GM12864 (cell line): ENCODE measurements around the gene NRROS.

ENCODE experiments used
- DNase-seq: peaks from one replicate; pipeline ENCODE4 v3.0.0-alpha.2; 2011; ENCODE audit warnings: low read depth
- H3K4me3 ChIP-seq: 2 replicates; pipeline ENCODE4 v1.5.1; 2011; ENCODE audit warnings: mild to moderate bottlenecking, low read depth, low read length, control low read depth
- TF ChIP-seq, protein P1 (sequence below): IDR thresholded peaks from 2 replicates; pipeline ENCODE4 v1.5.1; 2011; ENCODE audit warnings: low read depth, mild to moderate bottlenecking, moderate library complexity, low read length, control low read depth, inconsistent platforms; ENCODE audit errors: missing control alignments

Gene NRROS

GRCh38 chr3:196624907-196625306, 14.6 kb upstream of the NRROS start:
- no peak overlapping the region for H3K4me3 ChIP-seq
- TF ChIP-seq, protein P1, sequence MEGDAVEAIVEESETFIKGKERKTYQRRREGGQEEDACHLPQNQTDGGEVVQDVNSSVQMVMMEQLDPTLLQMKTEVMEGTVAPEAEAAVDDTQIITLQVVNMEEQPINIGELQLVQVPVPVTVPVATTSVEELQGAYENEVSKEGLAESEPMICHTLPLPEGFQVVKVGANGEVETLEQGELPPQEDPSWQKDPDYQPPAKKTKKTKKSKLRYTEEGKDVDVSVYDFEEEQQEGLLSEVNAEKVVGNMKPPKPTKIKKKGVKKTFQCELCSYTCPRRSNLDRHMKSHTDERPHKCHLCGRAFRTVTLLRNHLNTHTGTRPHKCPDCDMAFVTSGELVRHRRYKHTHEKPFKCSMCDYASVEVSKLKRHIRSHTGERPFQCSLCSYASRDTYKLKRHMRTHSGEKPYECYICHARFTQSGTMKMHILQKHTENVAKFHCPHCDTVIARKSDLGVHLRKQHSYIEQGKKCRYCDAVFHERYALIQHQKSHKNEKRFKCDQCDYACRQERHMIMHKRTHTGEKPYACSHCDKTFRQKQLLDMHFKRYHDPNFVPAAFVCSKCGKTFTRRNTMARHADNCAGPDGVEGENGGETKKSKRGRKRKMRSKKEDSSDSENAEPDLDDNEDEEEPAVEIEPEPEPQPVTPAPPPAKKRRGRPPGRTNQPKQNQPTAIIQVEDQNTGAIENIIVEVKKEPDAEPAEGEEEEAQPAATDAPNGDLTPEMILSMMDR, result no peak
- no peak for DNase-seq

DNA sequence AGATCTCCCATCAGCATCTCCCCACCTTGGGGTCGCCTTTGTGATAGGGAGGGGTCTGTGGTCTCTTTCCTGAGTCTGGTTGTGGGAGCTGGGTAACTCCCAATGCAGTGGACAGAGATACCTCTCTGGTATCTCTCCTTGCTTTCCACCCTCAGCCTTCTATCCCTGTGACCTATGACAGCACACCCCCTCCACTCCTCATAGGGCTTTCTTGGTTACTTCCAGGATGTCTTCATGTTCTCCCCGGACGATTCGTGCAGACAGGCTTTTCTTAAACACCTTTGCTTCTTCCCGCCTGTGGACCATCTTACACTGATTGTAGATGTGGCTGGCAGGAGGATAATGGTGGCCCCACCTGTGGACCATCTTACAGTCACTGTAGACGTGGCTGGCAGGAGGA, 14.2 kb upstream of the NRROS start:
- no peak overlapping the region for H3K4me3 ChIP-seq
- DNase-seq, result no peak
- TF ChIP-seq, protein P1, result no peak

DNA sequence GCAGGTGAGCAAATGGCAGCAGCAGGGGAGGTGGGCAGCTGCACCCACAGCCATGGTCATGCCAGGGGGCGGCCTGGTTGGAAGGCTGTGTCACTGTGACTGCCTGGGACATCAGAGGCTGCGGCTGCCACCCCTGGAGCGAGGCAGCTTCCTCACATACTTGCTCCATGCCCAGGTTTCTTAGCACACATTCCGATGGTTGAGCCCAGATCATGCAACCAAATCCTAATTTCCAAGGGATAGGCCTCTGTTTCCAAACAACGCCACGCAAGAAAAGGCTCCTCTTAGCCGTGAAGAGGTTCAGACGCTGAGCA, 11.6 kb upstream of the NRROS start:
- no peak for DNase-seq
- H3K4me3 ChIP-seq, result no peak overlapping the region
- TF ChIP-seq, protein P1, result no peak

DNA sequence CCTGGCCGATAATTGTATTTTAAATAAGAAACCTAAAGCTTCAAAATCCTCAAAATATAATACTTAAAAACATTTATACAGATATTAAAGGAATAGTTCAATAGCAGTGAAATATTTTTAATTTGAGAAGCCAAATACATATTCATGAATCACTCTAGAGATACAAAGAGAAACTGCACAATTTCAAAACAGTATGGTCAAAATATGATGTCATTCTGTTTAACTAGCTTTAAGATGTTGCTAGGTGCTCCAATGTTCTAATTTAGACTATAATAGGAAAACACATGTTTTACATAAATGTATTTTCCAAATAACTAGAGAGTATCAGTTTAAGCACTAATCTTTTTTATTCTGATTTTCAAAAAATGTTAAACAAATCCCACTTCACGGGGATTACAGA, 10.3 kb upstream of the NRROS start:
- TF ChIP-seq, protein P1, result no peak
- DNase-seq, result no peak
- H3K4me3 ChIP-seq, result no peak overlapping the region

DNA sequence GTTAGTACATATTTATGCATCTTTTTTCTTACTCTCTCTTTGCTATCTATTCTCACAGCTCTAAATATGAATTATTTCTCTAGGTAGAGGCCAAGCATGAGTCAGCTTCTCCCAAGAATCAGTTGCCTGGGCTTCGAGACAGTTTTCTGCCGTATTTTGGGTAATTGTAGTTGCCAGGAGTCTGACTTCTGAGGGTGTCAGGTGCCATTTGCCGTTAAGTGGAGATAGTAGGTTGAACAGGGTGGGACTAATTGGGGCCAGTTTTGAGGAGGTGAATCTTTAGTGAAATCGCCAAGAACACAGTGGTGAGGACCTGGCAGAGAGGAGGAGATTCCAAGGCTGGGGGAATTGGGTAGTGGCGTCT, 7.8 kb upstream of the NRROS start:
- H3K4me3 ChIP-seq, result peak overlapping the region; percentile 58
- TF ChIP-seq, protein P1, result no peak
- DNase-seq, result no peak

DNA sequence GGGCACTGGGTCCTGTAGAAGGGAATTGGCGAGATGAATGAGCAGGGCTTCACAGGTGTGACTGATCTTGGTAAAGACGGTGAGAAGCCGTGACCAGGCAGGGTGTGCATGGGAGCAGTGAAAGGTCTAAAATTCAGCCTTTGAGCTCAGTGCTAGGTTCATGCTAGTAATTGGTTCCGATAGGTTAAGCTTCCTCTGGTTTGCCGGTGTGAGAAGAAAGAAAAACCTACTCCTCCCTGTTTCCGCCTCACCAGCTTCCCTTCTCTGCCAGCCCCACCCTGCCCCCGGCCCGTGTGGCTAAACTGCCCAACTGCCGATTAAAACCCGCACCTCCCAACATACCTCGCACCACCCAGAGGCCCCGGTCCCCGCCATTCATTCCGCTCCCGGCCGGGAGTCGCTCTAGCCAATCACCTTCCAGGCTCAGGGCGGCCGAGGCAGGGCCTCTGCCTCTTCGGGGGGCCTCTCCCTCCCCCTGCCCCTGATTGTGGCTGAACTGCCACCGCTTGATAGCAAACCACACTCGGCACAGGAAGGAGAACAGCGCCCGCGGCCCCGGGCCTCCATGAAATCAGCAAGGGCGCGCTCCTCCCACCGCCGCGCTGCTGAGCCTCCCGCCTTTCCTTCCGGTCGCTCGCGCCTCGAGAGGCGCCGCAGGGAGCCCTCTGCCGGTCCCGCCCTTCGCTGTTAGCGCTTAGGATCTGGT, 7.3 kb upstream of the NRROS start:
- DNase-seq, result peak; percentile 74
- TF ChIP-seq, protein P1, result peak; percentile 31

DNA sequence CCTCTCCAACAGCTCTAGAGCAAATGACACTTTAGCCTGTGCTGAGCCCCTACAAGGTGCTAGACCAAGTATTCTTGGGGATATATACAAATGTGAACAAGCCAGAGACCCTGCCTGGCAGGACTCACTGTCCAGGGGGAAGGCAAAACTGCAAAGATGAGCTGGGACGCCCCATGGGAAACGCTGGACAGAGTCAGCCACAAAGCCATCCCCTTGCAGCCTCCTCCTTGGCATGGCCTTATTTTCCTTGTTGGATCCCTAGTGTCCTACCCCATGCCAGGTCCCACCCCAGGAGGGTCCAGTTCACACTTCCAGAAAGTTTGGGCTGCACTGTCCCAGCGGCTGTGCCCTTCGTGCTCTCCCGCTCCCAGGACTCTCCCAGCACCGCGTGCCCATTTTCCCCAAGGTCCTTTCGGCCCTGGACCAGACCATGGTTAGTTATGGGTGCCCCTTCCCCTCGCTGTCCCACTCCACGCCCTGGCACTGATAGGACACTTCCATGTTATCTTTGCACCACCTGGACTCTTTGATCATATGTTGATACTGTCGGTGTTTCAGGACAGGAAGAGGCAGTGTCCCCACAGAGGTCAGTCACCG, 5.8 kb upstream of the NRROS start:
- no peak for DNase-seq
- peak overlapping the region; percentile 58 for H3K4me3 ChIP-seq
- TF ChIP-seq, protein P1, result no peak

More for the DNA sequence above, 7.3 kb upstream of the NRROS start:
- peak overlapping the region; percentile 58 for H3K4me3 ChIP-seq
